Thoracic aorta (tissue), 2 donors: ENCODE data around the gene CRB3. TPM values are rescaled to one million over a fixed set of nuclear protein-coding genes. Genes with fewer than 3 reads are reported as not detected.

Experiments
- ATAC-seq: fragments of 150-250 bp; one replicate; pipeline ENCODE4 v1.8.0; 2017; ENCODE audit warnings: low read depth; ENCODE audit not compliant: insufficient number of reproducible peaks, low FRiP score
- DNase-seq: peaks from one replicate; pipeline ENCODE4 v3.0.0-alpha.2; 2020; ENCODE audit warnings: low spot score
- H3K27ac ChIP-seq, 2 donors: fragments of 200-600 bp; sonication (generic); 1 replicate in 1 of 2; 2 replicates in 1 of 2; pipeline ENCODE4 v1.5.1; 2016; ENCODE audit warnings: mild to moderate bottlenecking in 2 of 2, moderate library complexity in 2 of 2
- H3K27me3 ChIP-seq: fragments of 200-600 bp; sonication (generic); replicated peaks from 2 replicates; pipeline ENCODE4 v1.6.0; 2016; ENCODE audit warnings: mild to moderate bottlenecking; ENCODE audit not compliant: insufficient read depth
- H3K36me3 ChIP-seq: fragments of 200-600 bp; sonication (generic); one replicate; pipeline ENCODE4 v1.5.1; 2016
- H3K4me1 ChIP-seq, 2 donors: fragments of 200-600 bp; sonication (generic); 1 replicate in 1 of 2; 2 replicates in 1 of 2; pipeline versions ENCODE4 v1.5.1 to v1.6.0; 2016; ENCODE audit warnings: low read depth in 2 of 2, mild to moderate bottlenecking in 1 of 2; ENCODE audit not compliant: control insufficient read depth in 1 of 2
- H3K4me3 ChIP-seq: fragments of 200-600 bp; sonication (generic); 2 replicates; pipeline ENCODE4 v1.5.1; 2016; ENCODE audit warnings: mild to moderate bottlenecking
- H3K9me3 ChIP-seq: fragments of 200-600 bp; sonication (generic); 2 replicates; pipeline ENCODE4 v1.5.1; 2016
- total RNA-seq, 2 donors: library from RNA; depleted of rRNA; stranded (reverse); fragments of >200 nt; gene quantifications; one replicate each; pipeline versions ENCODE4 v1.1.0 to v1.2.3, GENCODE V29; 2016
- TF ChIP-seq, protein P1 (sequence below): fragments of 200-600 bp; sonication (generic); IDR thresholded peaks from one replicate; pipeline ENCODE4 v1.5.1; 2019; ENCODE audit warnings: antibody characterized with exemption

The CRB3 gene
- total RNA-seq, 2 donors from 2014 or later, result 0.54 to 2.1 TPM

DNA sequence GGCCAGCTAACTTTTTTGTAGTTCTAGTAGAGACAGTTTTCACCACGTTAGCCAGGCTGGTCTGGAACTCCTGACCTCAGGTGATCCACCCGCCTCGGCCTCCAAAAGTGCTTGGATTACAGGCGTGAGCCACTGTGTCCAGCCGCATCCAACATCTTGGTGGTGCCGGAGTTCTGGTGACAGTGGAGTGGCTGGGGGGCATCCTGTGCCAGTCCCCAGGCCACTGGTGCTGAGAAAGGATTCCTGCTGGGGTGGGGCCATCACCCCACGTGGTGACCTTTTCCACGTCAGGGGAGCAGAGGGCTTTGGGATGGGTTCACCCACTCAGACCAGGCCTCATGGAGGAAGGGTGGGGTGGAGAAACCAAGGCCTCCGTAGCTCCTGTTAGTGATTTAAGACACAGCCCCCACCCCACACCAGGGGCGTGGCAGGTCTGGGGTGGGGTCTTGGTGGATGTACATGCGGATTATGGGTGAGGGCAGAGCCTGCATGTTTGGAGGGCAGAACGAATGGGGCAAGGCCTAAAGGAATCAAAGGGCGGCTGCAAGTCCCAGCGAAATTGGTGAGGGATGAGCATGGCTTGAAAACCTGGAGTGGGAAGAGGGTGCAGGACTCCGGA lies 51.0 kb downstream of the CRB3 start:
- no peak for ATAC-seq

DNA sequence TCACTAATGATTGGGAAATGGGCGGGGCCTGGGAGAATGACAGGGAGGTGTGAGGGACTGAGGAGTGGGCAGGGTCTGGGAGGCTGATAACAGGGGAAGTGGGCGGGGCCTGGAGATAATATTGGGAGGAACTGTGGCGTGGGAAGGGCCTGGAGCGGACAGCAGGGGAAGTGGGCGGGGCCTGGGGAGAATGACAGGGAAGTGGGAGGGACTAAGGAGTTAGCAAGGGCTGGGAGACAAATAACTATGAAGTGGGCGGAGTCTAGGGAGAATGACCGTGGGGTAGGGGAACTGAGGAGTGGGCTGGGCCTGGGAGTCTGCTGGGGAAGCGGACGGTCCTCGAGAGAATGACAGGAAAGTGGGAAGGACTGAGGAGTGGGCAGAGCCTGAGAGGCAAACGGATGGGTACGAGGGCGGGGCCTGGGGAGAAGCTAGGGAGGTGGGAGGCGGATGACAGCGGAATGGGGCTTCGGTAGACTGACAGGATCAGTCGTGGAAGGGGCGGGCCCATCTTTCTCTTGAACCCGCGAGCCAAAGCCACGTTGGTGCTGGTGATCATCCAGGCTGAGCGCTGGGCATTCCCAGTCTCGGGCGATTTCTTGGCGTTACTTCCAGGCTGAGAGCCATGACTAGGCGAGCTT lies 52.1 kb downstream of the CRB3 start:
- H3K36me3 ChIP-seq, result no peaks in the 10 kb centered on the region
- H3K4me1 ChIP-seq, result peaks cover 0 to 14% of the 10 kb centered on the region in 2 donors
- ATAC-seq (peak; percentile 61), DNase-seq (peak; percentile 67)
- no peaks in the 10 kb centered on the region for H3K27me3 ChIP-seq
- H3K9me3 ChIP-seq, result no peaks in the 10 kb centered on the region
- TF ChIP-seq, protein P1, sequence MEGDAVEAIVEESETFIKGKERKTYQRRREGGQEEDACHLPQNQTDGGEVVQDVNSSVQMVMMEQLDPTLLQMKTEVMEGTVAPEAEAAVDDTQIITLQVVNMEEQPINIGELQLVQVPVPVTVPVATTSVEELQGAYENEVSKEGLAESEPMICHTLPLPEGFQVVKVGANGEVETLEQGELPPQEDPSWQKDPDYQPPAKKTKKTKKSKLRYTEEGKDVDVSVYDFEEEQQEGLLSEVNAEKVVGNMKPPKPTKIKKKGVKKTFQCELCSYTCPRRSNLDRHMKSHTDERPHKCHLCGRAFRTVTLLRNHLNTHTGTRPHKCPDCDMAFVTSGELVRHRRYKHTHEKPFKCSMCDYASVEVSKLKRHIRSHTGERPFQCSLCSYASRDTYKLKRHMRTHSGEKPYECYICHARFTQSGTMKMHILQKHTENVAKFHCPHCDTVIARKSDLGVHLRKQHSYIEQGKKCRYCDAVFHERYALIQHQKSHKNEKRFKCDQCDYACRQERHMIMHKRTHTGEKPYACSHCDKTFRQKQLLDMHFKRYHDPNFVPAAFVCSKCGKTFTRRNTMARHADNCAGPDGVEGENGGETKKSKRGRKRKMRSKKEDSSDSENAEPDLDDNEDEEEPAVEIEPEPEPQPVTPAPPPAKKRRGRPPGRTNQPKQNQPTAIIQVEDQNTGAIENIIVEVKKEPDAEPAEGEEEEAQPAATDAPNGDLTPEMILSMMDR, result no peak
- no peak overlapping the region for H3K27ac ChIP-seq
- peak overlapping the region; percentile 63 for H3K4me3 ChIP-seq

More for the DNA sequence above, 51.0 kb downstream of the CRB3 start:
- Histone ChIP-seq H3K27ac (no peak overlapping the region), H3K9me3 (no peaks in the 10 kb centered on the region), H3K36me3 (no peaks in the 10 kb centered on the region), H3K27me3 (no peaks in the 10 kb centered on the region), H3K4me1 (peaks cover 0 to 14% of the 10 kb centered on the region in 2 donors), H3K4me3 (no peak overlapping the region)
- TF ChIP-seq, protein P1, result no peak
- no peak for DNase-seq

Other genes with a start within 250 kb of the CRB3 start
- gene MLLT1, start 184.3 kb upstream of the CRB3 start, total RNA-seq, result 10 to 100 TPM; 23.0 to 31.4 TPM
- gene ACER1, start 130.7 kb upstream of the CRB3 start, total RNA-seq, result not detected
- 10 to 100 TPM; 39.0 to 53.2 TPM for gene CLPP, start 102.7 kb upstream of the CRB3 start, total RNA-seq
- 10 to 100 TPM; 29.1 to 37.6 TPM for gene ALKBH7, start 91.5 kb upstream of the CRB3 start, total RNA-seq
- 1 to 10 TPM; 1.4 to 2.8 TPM for gene PSPN, start 88.3 kb upstream of the CRB3 start, total RNA-seq
- 10 to 100 TPM; 22.7 to 27.7 TPM for gene GTF2F1, start 71.1 kb upstream of the CRB3 start, total RNA-seq
- 100 to 1,000 TPM in 1 of 2 donors, 10 to 100 TPM in 1; 98.4 to 111 TPM for gene KHSRP, start 39.5 kb upstream of the CRB3 start, total RNA-seq
- gene SLC25A41, start 30.5 kb upstream of the CRB3 start, total RNA-seq, result under 1 TPM in 1 of 2 donors, not detected in 1; 0.71 TPM
- 10 to 100 TPM; 89.6 to 97.1 TPM for gene SLC25A23, start 4.5 kb upstream of the CRB3 start, total RNA-seq
- 1 to 10 TPM; 2.7 to 3.9 TPM for gene DENND1C, start 17.5 kb downstream of the CRB3 start, total RNA-seq
- not detected for gene TUBB4A, start 38.0 kb downstream of the CRB3 start, total RNA-seq
- 1 to 10 TPM in 1 of 2 donors, under 1 TPM in 1; 0.27 to 1.8 TPM for gene TNFSF9, start 66.8 kb downstream of the CRB3 start, total RNA-seq
- not detected for gene CD70, start 126.9 kb downstream of the CRB3 start, total RNA-seq
- gene TNFSF14, start 205.9 kb downstream of the CRB3 start, total RNA-seq, result 10 to 100 TPM in 1 of 2 donors, under 1 TPM in 1; 0.54 to 15.5 TPM